Measurements from ENCODE around the gene AFG3L2.

AFG3L2 gene

GRCh38 chr18:12302391-12303147 lies 74.5 kb downstream of the AFG3L2 start:
- DNase-seq (ENCODE audit: low spot score) = no peak

- no peak for DNase-seq (ENCODE audit: low spot score)
These were observed 75.6 kb downstream of the AFG3L2 start for GRCh38 chr18:12301263-12302005.

- no peak for DNase-seq (ENCODE audit: low spot score)
These were observed 77.2 kb downstream of the AFG3L2 start for GRCh38 chr18:12299862-12300261.

- DNase-seq (ENCODE audit: low spot score) = no peak
These were observed 80.6 kb downstream of the AFG3L2 start for GRCh38 chr18:12296457-12296856.

- no peak for DNase-seq (ENCODE audit: low spot score)
These were observed 81.0 kb downstream of the AFG3L2 start for GRCh38 chr18:12296087-12296403.

GRCh38 chr18:12295389-12296086 lies 81.5 kb downstream of the AFG3L2 start:
- DNase-seq (ENCODE audit: low spot score) = no peak

- DNase-seq (ENCODE audit: low spot score) = no peak
These were observed 83.2 kb downstream of the AFG3L2 start for GRCh38 chr18:12293831-12294230.

GRCh38 chr18:12291690-12292089 lies 85.3 kb downstream of the AFG3L2 start:
- no peak for DNase-seq (ENCODE audit: low spot score)

- no peak for DNase-seq (ENCODE audit: low spot score)
These were observed 85.9 kb downstream of the AFG3L2 start for GRCh38 chr18:12291161-12291560.

- DNase-seq (ENCODE audit: low spot score) = no peak
These were observed 86.9 kb downstream of the AFG3L2 start for GRCh38 chr18:12290086-12290485.

GRCh38 chr18:12288403-12288755 lies 88.6 kb downstream of the AFG3L2 start:
- no peak for DNase-seq (ENCODE audit: low spot score)

- no peak for DNase-seq (ENCODE audit: low spot score)
These were observed 89.2 kb downstream of the AFG3L2 start for GRCh38 chr18:12287684-12288402.

GRCh38 chr18:12287131-12287681 lies 89.8 kb downstream of the AFG3L2 start:
- no peak for DNase-seq (ENCODE audit: low spot score)

- DNase-seq (ENCODE audit: low spot score) = no peak
These were observed 93.4 kb downstream of the AFG3L2 start for GRCh38 chr18:12283666-12284065.

- peak; percentile 25 for DNase-seq (ENCODE audit: low spot score)
These were observed 93.8 kb downstream of the AFG3L2 start for GRCh38 chr18:12283256-12283655.

- no peak for DNase-seq (ENCODE audit: low spot score)
These were observed 94.5 kb downstream of the AFG3L2 start for GRCh38 chr18:12282442-12283039.

- no peak for DNase-seq (ENCODE audit: low spot score)
These were observed 95.2 kb downstream of the AFG3L2 start for GRCh38 chr18:12281861-12282260.

- no peak for DNase-seq (ENCODE audit: low spot score)
These were observed 97.1 kb downstream of the AFG3L2 start for GRCh38 chr18:12279781-12280531.

Data from cerebellar cortex (tissue), 1 donor.